CD4-positive, alpha-beta T cell treated with Interleukin-10 for 1 hour (primary cell): ENCODE measurements around the gene C10orf90.

Experiments used
- DNase-seq: peaks from one replicate; pipeline ENCODE4 v3.0.0-alpha.2; 2020

The C10orf90 gene

GRCh38 chr10:126528315-126528835, 142.1 kb downstream of the C10orf90 start:
- DNase-seq: no peak

- no peak for DNase-seq
These were observed 142.7 kb downstream of the C10orf90 start for GRCh38 chr10:126527645-126528314.

GRCh38 chr10:126525326-126525725, 145.2 kb downstream of the C10orf90 start:
- no peak for DNase-seq

- no peak for DNase-seq
These were observed 146.0 kb downstream of the C10orf90 start for GRCh38 chr10:126524526-126524925.

- no peak for DNase-seq
These were observed 147.4 kb downstream of the C10orf90 start for GRCh38 chr10:126523071-126523470.

- DNase-seq: no peak
These were observed 149.1 kb downstream of the C10orf90 start for GRCh38 chr10:126521399-126521798.

- no peak for DNase-seq
These were observed 149.7 kb downstream of the C10orf90 start for GRCh38 chr10:126520751-126521317.

- no peak for DNase-seq
These were observed 150.5 kb downstream of the C10orf90 start for GRCh38 chr10:126519992-126520391.

- DNase-seq: no peak
These were observed 151.3 kb downstream of the C10orf90 start for GRCh38 chr10:126519185-126519584.

- no peak for DNase-seq
These were observed 152.0 kb downstream of the C10orf90 start for GRCh38 chr10:126518218-126519080.

GRCh38 chr10:126516515-126516914, 154.0 kb downstream of the C10orf90 start:
- DNase-seq: no peak

- no peak for DNase-seq
These were observed 158.5 kb downstream of the C10orf90 start for GRCh38 chr10:126511917-126512479.

GRCh38 chr10:126509182-126509581, 161.3 kb downstream of the C10orf90 start:
- no peak for DNase-seq

- DNase-seq: no peak
These were observed 161.9 kb downstream of the C10orf90 start for GRCh38 chr10:126508535-126509040.

GRCh38 chr10:126504761-126505112, 165.8 kb downstream of the C10orf90 start:
- no peak for DNase-seq

- peak; percentile 18 for DNase-seq
These were observed 166.3 kb downstream of the C10orf90 start for GRCh38 chr10:126504063-126504760.

- DNase-seq: no peak
These were observed 167.0 kb downstream of the C10orf90 start for GRCh38 chr10:126503392-126504062.

GRCh38 chr10:126502441-126502840, 168.1 kb downstream of the C10orf90 start:
- no peak for DNase-seq

- DNase-seq: no peak
These were observed 168.7 kb downstream of the C10orf90 start for GRCh38 chr10:126501828-126502227.

- DNase-seq: no peak
These were observed 169.6 kb downstream of the C10orf90 start for GRCh38 chr10:126500866-126501265.

GRCh38 chr10:126500185-126500584, 170.3 kb downstream of the C10orf90 start:
- no peak for DNase-seq

GRCh38 chr10:126499744-126500143, 170.7 kb downstream of the C10orf90 start:
- no peak for DNase-seq
